ENCODE data around the gene DGAT2.

DGAT2 gene

GRCh38 chr11:75792997-75793800 lies 24.6 kb downstream of the DGAT2 start:
- DNase-seq (ENCODE audit: low read depth): no peak
- TF ChIP-seq, protein P1, sequence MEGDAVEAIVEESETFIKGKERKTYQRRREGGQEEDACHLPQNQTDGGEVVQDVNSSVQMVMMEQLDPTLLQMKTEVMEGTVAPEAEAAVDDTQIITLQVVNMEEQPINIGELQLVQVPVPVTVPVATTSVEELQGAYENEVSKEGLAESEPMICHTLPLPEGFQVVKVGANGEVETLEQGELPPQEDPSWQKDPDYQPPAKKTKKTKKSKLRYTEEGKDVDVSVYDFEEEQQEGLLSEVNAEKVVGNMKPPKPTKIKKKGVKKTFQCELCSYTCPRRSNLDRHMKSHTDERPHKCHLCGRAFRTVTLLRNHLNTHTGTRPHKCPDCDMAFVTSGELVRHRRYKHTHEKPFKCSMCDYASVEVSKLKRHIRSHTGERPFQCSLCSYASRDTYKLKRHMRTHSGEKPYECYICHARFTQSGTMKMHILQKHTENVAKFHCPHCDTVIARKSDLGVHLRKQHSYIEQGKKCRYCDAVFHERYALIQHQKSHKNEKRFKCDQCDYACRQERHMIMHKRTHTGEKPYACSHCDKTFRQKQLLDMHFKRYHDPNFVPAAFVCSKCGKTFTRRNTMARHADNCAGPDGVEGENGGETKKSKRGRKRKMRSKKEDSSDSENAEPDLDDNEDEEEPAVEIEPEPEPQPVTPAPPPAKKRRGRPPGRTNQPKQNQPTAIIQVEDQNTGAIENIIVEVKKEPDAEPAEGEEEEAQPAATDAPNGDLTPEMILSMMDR (IDR thresholded peaks at IDR 0.05; ENCODE audit: low read depth, low read length, missing control alignments): no peak
- no peak overlapping the region for H3K4me3 ChIP-seq (ENCODE audit: low read depth, low read length)

DNA sequence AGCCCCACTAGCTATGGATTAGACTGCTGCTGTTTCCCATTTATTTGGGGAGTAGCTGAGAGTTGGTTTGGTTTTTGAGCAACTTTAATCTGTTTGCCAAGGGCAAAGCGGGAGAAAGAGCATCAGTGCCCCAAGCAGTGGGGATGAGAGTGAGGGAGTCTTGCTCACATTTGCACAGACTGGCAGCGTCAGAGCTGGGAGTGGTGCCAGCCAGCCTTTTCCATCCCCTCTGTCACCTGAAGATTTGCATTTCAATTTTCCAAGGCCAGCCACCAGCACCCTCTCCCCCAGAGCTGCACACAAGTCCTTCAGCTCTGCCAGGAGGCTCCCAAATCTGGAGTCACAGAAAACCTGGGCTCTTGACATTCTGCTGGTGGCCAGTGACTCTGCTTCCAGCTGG lies 25.4 kb downstream of the DGAT2 start:
- no peak overlapping the region for H3K4me3 ChIP-seq (ENCODE audit: low read depth, low read length)
- DNase-seq (ENCODE audit: low read depth): no peak
- TF ChIP-seq, protein P1 (IDR thresholded peaks at IDR 0.05; ENCODE audit: low read depth, low read length, missing control alignments): no peak

DNA sequence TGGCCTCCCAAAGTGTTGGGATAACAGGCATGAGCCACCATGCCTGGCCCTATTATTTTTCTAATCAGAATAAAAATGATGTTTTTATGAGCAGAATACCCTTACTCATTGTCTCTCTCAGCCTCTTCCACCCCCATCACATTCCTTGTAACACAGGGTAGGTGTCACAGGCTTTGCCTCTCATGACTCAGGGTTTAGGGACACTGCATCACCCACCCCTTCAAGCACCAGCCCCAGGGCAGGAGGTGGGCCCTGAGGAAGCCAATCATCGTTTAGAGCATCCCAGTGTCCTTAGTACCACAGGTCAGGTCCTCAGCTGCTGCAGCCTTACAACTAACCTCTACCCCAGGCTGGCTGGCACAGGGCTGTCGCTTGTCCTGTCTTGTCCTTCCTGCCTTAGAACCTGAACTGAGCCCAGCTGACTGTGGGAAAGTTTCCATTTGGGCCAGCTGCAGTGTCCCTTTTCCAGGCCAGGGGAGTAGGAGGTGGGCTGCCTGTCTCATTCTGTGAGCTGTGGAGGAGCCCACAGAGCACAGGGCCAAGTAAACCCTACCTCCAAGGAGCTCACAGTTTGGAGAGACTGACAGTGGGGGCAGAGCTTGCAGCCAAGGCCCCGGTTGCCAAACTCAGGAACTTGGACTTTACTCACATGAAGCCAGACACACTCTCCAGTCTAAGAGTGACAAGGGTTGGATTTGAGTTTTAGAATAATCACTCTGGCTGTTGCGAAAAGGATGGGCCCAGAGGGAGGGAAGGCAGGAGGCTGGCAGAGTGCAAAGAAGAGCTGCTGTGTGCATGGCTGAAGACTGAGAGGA lies 26.9 kb downstream of the DGAT2 start:
- TF ChIP-seq, protein P1 (IDR thresholded peaks at IDR 0.05; ENCODE audit: low read depth, low read length, missing control alignments): no peak
- DNase-seq (ENCODE audit: low read depth): no peak
- H3K4me3 ChIP-seq (ENCODE audit: low read depth, low read length): no peak overlapping the region

DNA sequence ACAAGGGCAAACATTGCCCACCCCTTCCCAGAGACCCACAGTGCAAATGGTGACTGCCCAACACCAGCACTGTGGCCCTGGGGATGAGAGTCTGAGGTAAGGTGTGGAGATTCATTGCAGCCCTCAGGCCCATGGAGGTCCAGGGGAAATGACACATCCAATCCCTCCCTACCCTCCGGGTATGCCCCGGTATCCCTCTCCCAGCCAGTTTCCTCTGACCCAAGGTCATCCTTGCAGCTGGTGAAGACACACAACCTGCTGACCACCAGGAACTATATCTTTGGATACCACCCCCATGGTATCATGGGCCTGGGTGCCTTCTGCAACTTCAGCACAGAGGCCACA lies 27.5 kb downstream of the DGAT2 start:
- TF ChIP-seq, protein P1 (IDR thresholded peaks at IDR 0.05; ENCODE audit: low read depth, low read length, missing control alignments): no peak
- DNase-seq (ENCODE audit: low read depth): no peak
- H3K4me3 ChIP-seq (ENCODE audit: low read depth, low read length): no peak overlapping the region

DNA sequence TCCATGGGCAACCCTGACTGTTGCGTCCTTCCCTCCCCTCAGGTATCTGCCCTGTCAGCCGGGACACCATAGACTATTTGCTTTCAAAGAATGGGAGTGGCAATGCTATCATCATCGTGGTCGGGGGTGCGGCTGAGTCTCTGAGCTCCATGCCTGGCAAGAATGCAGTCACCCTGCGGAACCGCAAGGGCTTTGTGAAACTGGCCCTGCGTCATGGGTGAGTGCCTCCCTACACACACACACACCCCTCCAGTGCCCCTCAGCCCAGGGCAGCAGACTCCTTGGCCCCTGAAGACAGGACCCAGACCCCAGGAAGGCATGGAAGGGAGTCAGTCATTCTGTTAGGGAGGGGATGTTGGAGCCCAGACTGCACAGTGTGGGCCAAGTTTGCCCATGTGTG lies 28.5 kb downstream of the DGAT2 start:
- TF ChIP-seq, protein P1 (IDR thresholded peaks at IDR 0.05; ENCODE audit: low read depth, low read length, missing control alignments): no peak
- H3K4me3 ChIP-seq (ENCODE audit: low read depth, low read length): no peak overlapping the region
- no peak for DNase-seq (ENCODE audit: low read depth)

DNA sequence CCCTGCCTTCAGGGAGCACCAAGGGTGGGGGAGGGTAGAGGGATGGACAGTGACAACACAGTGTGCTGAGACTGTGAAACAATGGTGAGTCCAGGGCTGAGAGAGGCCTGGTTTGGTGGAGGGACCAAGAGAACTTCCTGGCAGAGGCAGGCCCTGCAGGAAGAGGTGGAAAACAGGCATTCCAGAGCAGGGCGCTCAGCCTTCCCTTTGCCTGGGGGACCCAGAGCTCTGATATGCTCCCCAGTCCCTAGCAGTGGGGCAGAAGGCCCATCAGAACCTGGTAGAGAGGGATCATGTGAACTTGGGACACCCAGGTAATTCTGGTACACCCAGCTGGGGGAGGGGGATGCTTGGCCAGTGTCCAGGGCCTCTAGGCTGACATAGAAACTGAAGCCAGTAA lies 29.2 kb downstream of the DGAT2 start:
- DNase-seq (ENCODE audit: low read depth): no peak
- no peak overlapping the region for H3K4me3 ChIP-seq (ENCODE audit: low read depth, low read length)
- TF ChIP-seq, protein P1 (IDR thresholded peaks at IDR 0.05; ENCODE audit: low read depth, low read length, missing control alignments): no peak

Data from GM12864 (cell line).